Mammary epithelial cell (primary cell): ENCODE results near the gene CAPN7.

Source experiments
- CTCF ChIP-seq, 2 donors: IDR thresholded peaks in 1 of 2; conservative IDR thresholded peaks in 1 of 2; 2 replicates each; pipeline ENCODE4 v1.5.1; 2011 to 2012; ENCODE audit warnings: inconsistent platforms in 2 of 2, low read length in 2 of 2, mild to moderate bottlenecking in 2 of 2, control low read depth in 1 of 2, low read depth in 1 of 2; ENCODE audit not compliant: insufficient read depth in 1 of 2; ENCODE audit errors: extremely low read depth in 1 of 2
- EZH2 ChIP-seq: IDR thresholded peaks from 2 replicates; pipeline ENCODE4 v1.6.1; 2012; ENCODE audit warnings: low read length, inconsistent platforms, borderline replicate concordance

GRCh38 chr3:15207836-15208504, 1.9 kb downstream of the CAPN7 start:
- TF ChIP-seq CTCF (conservative IDR thresholded peaks at IDR 0.05 in 1 of 2, IDR thresholded peaks at IDR 0.05 in 1 of 2; ENCODE audit: extremely low read depth in 1 of 2, insufficient read depth in 1 of 2, low read depth in 1 of 2, low read length in 2 of 2) (no peak), EZH2 (no peak)
